HG03571 (cell line): Measurements from ENCODE around the gene GIGYF1.
"Not testable (repeated sequence)": the region's sequence is repeated elsewhere in the genome, so short reads cannot be mapped to it uniquely, and the experiment has no call there.

ENCODE experiments used
- ATAC-seq: cut with Tn5 transposase; IDR thresholded peaks from one replicate; pipeline ENCODE4 v1.9.1; 2021; ENCODE audit not compliant: unreplicated experiment

Gene GIGYF1

DNA sequence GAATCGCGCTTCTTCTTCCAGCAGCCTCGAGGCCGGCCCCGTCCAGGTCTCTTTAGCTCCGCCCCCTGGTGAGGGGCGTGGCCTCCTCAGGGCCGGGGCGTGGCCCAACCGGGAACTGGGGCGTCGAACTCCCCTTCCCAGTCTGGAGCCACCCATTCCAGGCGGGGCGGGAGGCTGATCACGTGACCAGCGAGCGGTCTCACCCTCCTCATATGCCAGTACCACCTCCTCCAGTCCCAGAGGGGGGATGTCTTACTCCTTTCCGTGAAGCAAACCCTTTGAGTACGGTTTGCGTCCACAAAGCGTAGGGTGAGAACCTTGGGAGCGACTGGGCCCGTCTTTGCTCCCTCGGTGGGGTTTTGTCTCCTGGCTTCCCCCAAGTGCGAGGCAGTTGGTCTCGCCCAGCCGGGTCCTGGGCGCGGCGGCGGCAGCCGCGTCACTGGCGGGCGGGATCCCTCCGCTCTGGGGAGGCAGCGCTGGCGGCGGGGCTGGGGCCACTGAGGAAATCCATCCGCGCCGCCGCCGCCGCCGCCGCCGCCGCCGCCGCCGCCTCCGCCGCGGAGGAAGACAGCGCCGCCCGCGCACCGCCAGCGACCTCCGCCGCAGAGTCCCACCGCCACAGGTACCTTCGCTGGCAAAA, 20.6 kb downstream of the GIGYF1 start, which contains the start of gene GNB2:
TSS of gene GNB2 (plus strand) at position 439 of the 640 bp plus-strand sequence. CDS start 2,526 bp downstream, outside the sequence.
- ATAC-seq, result peak; percentile 52

- ATAC-seq, result no peak
Observed at GRCh38 chr7:100671353-100672327, 22.4 kb downstream of the GIGYF1 start.

GRCh38 chr7:100670074-100670473, 24.0 kb downstream of the GIGYF1 start:
- ATAC-seq, result no peak

- not testable (repeated sequence) for ATAC-seq
Observed at GRCh38 chr7:100669106-100669505, 24.9 kb downstream of the GIGYF1 start.

- ATAC-seq, result no peak
Observed at GRCh38 chr7:100668069-100668449, 26.0 kb downstream of the GIGYF1 start.

- no peak for ATAC-seq
Observed at GRCh38 chr7:100667331-100668068, 26.6 kb downstream of the GIGYF1 start.

GRCh38 chr7:100665168-100665726, 28.8 kb downstream of the GIGYF1 start:
- ATAC-seq, result no peak

DNA sequence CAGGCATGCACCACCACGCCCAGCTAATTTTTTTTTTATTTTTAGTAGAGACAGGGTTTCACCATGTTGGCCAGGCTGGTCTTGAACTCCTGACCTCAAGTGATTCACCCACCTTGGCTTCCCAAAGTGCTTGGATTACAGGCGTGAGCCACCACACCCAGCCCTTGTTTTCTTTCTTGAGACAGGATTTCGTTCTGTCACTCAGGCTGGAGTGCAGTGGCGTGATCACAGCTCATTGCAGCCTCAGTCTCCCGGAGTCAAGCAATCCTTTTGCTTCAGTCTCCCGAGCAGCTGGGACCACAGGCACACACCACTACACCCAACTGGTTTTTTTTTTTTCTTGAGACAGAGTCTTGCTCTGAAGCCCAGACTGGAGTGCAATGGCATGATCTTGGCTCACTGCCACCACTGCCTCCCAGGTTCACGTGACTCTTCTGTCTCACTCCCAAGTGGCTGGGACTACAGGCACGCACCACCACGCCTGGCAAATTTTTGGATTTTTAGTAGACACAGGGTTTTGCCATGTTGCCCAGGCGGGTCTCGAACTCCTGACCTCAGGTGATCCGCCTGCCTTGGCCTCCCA, 31.8 kb downstream of the GIGYF1 start:
- not testable (repeated sequence) for ATAC-seq

DNA sequence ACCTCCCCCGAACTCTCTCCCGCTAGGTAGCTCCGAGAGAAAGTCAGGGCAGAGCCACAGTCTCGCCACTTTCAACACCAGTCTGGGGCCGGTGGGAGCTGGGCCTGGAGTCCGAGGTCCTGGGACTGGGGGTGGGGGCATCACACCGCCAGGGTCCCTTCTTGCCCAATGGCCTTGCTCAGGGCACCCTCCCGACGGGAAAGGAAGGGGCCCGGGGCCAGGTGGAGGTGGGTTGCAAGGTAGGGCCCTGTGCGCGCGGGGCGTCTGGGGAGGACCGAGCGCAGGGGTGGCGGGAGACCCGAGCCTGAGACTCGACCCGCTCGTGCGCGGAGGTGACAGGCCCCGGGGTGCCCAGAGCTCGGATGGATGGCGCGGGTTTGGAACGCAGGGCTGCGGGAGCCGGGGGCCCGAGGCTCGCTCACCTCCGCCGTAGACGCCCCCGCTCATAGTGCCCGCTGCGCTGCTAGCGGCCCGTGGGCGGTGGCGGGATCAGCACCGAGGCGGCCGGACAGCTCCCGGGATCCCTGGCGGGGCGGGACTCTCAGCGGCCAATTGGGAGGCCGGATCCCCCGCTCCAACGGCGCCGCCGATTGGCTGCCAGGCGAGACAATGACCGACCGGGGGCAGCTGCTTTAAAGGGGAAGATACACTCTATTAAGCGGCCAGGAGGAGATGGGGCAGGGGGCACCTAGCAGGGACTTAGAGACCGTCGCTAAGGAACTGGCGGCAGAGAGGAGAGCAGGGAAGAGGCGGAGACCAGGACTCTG, 38.0 kb downstream of the GIGYF1 start, which contains the start of gene ACTL6B:
TSS of gene ACTL6B (minus strand) at position 541 of the 767 bp plus-strand sequence. CDS start at position 447, 94 bp downstream.
- no peak for ATAC-seq

DNA sequence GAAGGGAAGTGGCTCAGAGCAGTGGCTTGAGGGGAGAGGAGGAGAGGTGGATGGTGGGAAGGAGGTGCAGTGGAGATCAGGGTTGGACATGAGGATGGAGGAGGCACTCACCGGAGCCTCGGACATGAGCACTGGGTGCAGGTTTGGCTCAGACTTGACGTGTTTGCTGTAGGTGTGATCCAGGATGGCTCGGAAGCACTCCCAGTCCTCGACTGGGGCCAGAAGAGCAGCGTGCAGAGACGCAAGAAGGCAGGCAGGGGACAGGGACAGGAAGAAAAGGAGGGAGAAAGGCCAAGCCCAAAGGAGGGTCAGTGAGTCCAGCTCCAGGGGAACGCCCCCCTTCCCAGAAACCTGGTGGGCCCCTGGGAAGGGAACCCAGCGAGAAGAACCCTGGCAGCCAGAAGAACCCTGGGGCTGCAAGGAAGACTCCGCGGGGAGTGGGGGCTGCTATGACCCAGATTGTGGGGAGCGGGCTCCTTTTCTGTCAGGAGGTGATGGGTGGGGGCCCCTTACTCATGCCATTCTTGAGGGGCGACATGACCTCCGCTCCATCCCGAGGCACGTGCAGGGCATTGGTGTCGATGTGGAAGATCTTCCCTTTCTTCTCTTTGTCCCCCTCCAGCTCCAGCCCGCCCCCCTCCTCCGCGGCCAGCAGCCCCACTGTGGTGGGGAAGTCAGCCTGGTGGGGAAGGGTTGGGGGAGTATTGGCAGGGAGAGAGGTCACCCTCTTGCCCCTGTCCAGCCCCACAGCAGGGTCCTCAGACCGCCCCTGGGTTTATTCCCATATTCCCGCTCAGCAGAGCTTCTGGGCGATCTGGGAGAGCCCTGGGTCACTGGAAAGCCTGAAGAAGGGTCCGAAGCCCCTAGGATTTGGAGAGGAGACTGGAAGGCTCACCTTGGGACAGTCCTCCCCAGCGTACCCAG, 38.9 kb downstream of the GIGYF1 start:
- no peak for ATAC-seq

GRCh38 chr7:100649826-100650565, 44.1 kb downstream of the GIGYF1 start:
- ATAC-seq, result no peak

DNA sequence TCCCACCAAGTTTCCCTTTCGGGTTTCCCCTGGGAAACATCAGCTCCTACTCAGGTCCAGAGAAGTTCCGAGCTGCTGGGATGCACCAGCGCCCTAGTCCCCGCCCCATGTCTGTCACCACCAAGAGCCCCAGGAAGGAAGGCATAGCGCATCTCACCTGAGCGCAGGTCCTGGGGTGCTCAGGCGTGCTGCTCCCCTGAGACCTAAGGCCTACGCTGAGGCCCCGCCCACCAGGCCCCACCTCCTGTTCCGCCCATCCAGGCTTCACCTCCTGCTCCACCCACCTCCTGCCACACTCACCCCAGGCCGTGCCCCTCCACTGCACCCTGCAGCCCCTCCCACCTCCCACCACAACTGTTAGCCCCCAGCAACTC, 51.5 kb downstream of the GIGYF1 start:
- no peak for ATAC-seq

- ATAC-seq, result no peak
Observed at GRCh38 chr7:100641860-100642533, 52.1 kb downstream of the GIGYF1 start.

- ATAC-seq, result no peak
Observed at GRCh38 chr7:100641463-100641859, 52.6 kb downstream of the GIGYF1 start, which contains the start of gene TFR2. Gene TFR2 (minus strand): TSS chr7:100641552. CDS start chr7:100641509, 43 bp downstream.

DNA sequence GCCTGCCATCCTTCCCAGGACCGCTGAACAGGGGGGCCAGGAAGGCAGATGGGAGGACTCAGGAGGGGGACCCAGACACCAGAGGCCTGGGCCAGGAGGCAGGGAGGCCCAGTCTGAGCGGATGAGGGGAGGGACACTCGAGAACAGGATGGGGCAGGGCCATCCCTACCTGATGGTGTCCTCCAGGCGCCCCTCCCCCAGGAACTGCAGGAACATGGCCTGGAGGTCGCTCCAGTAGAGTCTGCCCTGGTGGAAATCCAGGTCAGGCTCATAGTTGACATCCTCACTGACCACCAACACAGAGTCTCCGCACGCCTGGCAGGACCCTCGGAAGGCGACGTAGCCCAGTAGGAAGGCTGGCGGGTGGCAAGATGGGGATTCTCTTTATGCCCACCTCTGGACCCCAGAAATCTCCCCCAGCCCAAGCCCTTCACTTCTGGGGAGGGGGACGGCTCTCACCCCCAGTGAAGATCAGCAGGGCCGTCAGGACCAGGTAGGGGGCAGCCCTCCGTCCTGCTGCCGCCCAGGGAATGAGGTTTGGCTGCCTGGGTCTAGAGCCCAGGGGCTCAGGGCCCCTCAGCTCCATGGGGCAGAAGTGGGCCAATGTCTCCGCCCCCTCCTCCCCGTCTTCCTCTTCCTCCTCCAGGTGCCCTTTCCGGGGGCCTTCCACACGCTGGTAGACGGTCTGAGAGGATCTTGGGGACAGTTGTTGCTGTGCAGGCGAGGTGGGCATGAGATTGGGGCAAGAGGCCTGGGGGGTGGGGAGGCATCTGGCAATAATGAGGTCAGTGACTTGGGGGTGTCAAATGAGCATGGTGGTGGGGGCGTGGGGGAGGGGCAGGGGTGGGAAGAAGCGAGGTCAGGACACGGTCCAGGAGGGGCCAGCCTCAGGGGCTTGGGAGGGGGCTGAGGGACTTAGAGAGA, 53.3 kb downstream of the GIGYF1 start:
- no peak for ATAC-seq

GRCh38 chr7:100639995-100640516, 54.0 kb downstream of the GIGYF1 start:
- ATAC-seq, result no peak
